Mesenchymal stem cell (in vitro differentiated cells and primary cell): ENCODE results near the gene PIK3CA.
"Not testable (repeated sequence)": the region's sequence is repeated elsewhere in the genome, so short reads cannot be mapped to it uniquely, and the experiment has no call there.

ENCODE experiments used
- DNase-seq: peaks from one replicate; pipeline ENCODE4 v3.0.0-alpha.2; 2013
- H2AFZ ChIP-seq: one replicate; pipeline ENCODE4 v1.6.1; 2013; ENCODE audit warnings: low read depth, mild to moderate bottlenecking, control low read depth, inconsistent platforms, low read length, moderate library complexity
- H2AK5ac ChIP-seq: 2 replicates; pipeline ENCODE4 v1.6.1; 2013; ENCODE audit warnings: low read length, moderate library complexity, mild to moderate bottlenecking, inconsistent platforms; ENCODE audit not compliant: severe bottlenecking
- H2BK120ac ChIP-seq: one replicate; pipeline ENCODE4 v1.6.1; 2013; ENCODE audit warnings: low read depth, mild to moderate bottlenecking, inconsistent platforms, low read length, moderate library complexity
- H2BK12ac ChIP-seq, 2 experiments: one replicate each; pipeline ENCODE4 v1.6.1; 2013; ENCODE audit warnings: inconsistent platforms in 2 of 2, low read length in 2 of 2, mild to moderate bottlenecking in 2 of 2, moderate library complexity in 2 of 2, control low read depth in 1 of 2
- H2BK15ac ChIP-seq: one replicate; pipeline ENCODE4 v1.6.1; 2013; ENCODE audit warnings: mild to moderate bottlenecking, low read depth, inconsistent platforms; ENCODE audit not compliant: poor library complexity, severe bottlenecking
- H2BK5ac ChIP-seq: 2 replicates; pipeline ENCODE4 v1.6.1; 2013; ENCODE audit warnings: low read depth, mild to moderate bottlenecking, low read length, control low read depth, inconsistent platforms; ENCODE audit not compliant: poor library complexity, severe bottlenecking
- H3K14ac ChIP-seq, 2 experiments: one replicate each; pipeline ENCODE4 v1.6.1; 2013; ENCODE audit warnings: inconsistent platforms in 2 of 2, low read length in 2 of 2, control low read depth in 1 of 2, mild to moderate bottlenecking in 1 of 2, moderate library complexity in 1 of 2
- H3K18ac ChIP-seq, 2 experiments: one replicate each; pipeline ENCODE4 v1.6.1; 2013; ENCODE audit warnings: inconsistent platforms in 2 of 2, low read length in 2 of 2, control low read depth in 1 of 2, low read depth in 1 of 2, mild to moderate bottlenecking in 1 of 2
- H3K23ac ChIP-seq, 2 experiments: one replicate each; pipeline ENCODE4 v1.6.1; 2013; ENCODE audit warnings: inconsistent platforms in 2 of 2, low read length in 2 of 2, mild to moderate bottlenecking in 2 of 2, moderate library complexity in 2 of 2, control low read depth in 1 of 2
- H3K27ac ChIP-seq: 2 replicates; pipeline ENCODE4 v1.5.1; 2013; ENCODE audit warnings: mild to moderate bottlenecking, moderate library complexity, low read length, control low read depth, inconsistent platforms; ENCODE audit not compliant: poor library complexity, severe bottlenecking
- H3K27me3 ChIP-seq, 2 experiments: 2 replicates each; pipeline versions ENCODE4 v1.6.1 to v1.7.0; 2013; ENCODE audit warnings: low read length in 2 of 2, mild to moderate bottlenecking in 2 of 2, moderate library complexity in 2 of 2, control low read depth in 1 of 2, inconsistent platforms in 1 of 2; ENCODE audit not compliant: control insufficient read depth in 1 of 2, insufficient read depth in 1 of 2
- H3K36me3 ChIP-seq, 2 experiments: 2 replicates each; pipeline versions ENCODE4 v1.6.1 to v1.7.0; 2013; ENCODE audit warnings: low read length in 2 of 2, control low read depth in 1 of 2, inconsistent platforms in 1 of 2, low read depth in 1 of 2, mild to moderate bottlenecking in 1 of 2; ENCODE audit not compliant: insufficient read depth in 2 of 2, control insufficient read depth in 1 of 2
- H3K4ac ChIP-seq, 2 experiments: one replicate each; pipeline ENCODE4 v1.6.1; 2013; ENCODE audit warnings: inconsistent platforms in 2 of 2, low read length in 2 of 2, mild to moderate bottlenecking in 2 of 2, moderate library complexity in 2 of 2, control low read depth in 1 of 2, low read depth in 1 of 2
- H3K4me1 ChIP-seq: 2 replicates; pipeline ENCODE4 v1.6.1; 2013; ENCODE audit warnings: low read depth, low read length, control low read depth; ENCODE audit not compliant: control insufficient read depth, insufficient read depth
- H3K4me2 ChIP-seq: 2 replicates; pipeline ENCODE4 v1.6.1; 2013; ENCODE audit warnings: low read length, mild to moderate bottlenecking, inconsistent platforms; ENCODE audit not compliant: poor library complexity, severe bottlenecking
- H3K4me3 ChIP-seq, 2 experiments: 2 replicates each; pipeline versions ENCODE4 v1.5.1 to v1.7.0; 2013; ENCODE audit warnings: low read length in 2 of 2, mild to moderate bottlenecking in 2 of 2, control low read depth in 1 of 2, low read depth in 1 of 2; ENCODE audit not compliant: insufficient read depth in 1 of 2
- H3K79me1 ChIP-seq: replicated peaks from 2 replicates; pipeline ENCODE4 v1.6.1; 2013; ENCODE audit warnings: mild to moderate bottlenecking, control low read depth, low read length, inconsistent platforms; ENCODE audit not compliant: poor library complexity, severe bottlenecking
- H3K9ac ChIP-seq: 2 replicates; pipeline ENCODE4 v1.7.0; 2013; ENCODE audit warnings: mild to moderate bottlenecking, low read length, moderate library complexity
- H3K9me3 ChIP-seq: 2 replicates; pipeline ENCODE4 v1.7.0; 2013; ENCODE audit warnings: mild to moderate bottlenecking, low read length; ENCODE audit not compliant: control insufficient read depth
- H4K8ac ChIP-seq: one replicate; pipeline ENCODE4 v1.6.1; 2013; ENCODE audit warnings: inconsistent platforms, mild to moderate bottlenecking, low read length, moderate library complexity
- H4K91ac ChIP-seq: one replicate; pipeline ENCODE4 v1.6.1; 2013; ENCODE audit warnings: mild to moderate bottlenecking, low read length, inconsistent platforms
- whole genome bisulfite sequencing: methylation state at CpG from one replicate; pipeline ENCODE4 v1.1.7; 2013; ENCODE audit warnings: mixed read lengths; 5-methylcytosine and 5-hydroxymethylcytosine counted together

PIK3CA gene

GRCh38 chr3:179256813-179257212 lies 108.7 kb downstream of the PIK3CA start:
- DNase-seq, result no peak
- Histone ChIP-seq H4K8ac (no peak overlapping the region), H3K27ac (no peak overlapping the region), H3K9ac (no peak overlapping the region), H2BK12ac (no peak overlapping the region), H2BK120ac (no peak overlapping the region), H3K4me3 (no peak overlapping the region), H3K4ac (no peak overlapping the region), H2BK5ac (no peak overlapping the region), H3K4me1 (no peaks in the 10 kb centered on the region), H3K18ac (no peak overlapping the region), H3K23ac (no peak overlapping the region), H3K9me3 (no peaks in the 10 kb centered on the region), H3K36me3 (no peaks in the 10 kb centered on the region), H2AFZ (no peak overlapping the region), H2AK5ac (no peak overlapping the region), H3K4me2 (no peak overlapping the region), H3K27me3 (no peaks in the 10 kb centered on the region), H4K91ac (no peak overlapping the region), H3K79me1 (peaks cover 6% of the 10 kb centered on the region), H3K14ac (no peak overlapping the region), H2BK15ac (no peak overlapping the region)
- WGBS, result 96% methylated on average over 2 of the region's 2 CpGs

GRCh38 chr3:179257742-179258141 lies 109.6 kb downstream of the PIK3CA start:
- H3K36me3 ChIP-seq, H3K23ac ChIP-seq, H2BK12ac ChIP-seq, H3K4me3 ChIP-seq, H2AK5ac ChIP-seq, H3K27ac ChIP-seq, H3K4me1 ChIP-seq, H2BK15ac ChIP-seq, H3K18ac ChIP-seq, DNase-seq, H3K27me3 ChIP-seq, H3K14ac ChIP-seq, H2BK5ac ChIP-seq, H3K79me1 ChIP-seq, H3K4me2 ChIP-seq, H3K4ac ChIP-seq, H4K91ac ChIP-seq, H4K8ac ChIP-seq, H2BK120ac ChIP-seq, H3K9ac ChIP-seq, H3K9me3 ChIP-seq, H2AFZ ChIP-seq: not testable (repeated sequence)
- WGBS, result 99% methylated on average over 11 of the region's 11 CpGs

GRCh38 chr3:179258820-179259219 lies 110.7 kb downstream of the PIK3CA start:
- no peak overlapping the region for H3K4ac ChIP-seq
- WGBS, result 88% methylated on average over 5 of the region's 5 CpGs
- no peak overlapping the region for H3K23ac ChIP-seq
- no peaks in the 10 kb centered on the region for H3K27me3 ChIP-seq
- no peak overlapping the region for H2AFZ ChIP-seq
- no peak overlapping the region for H3K9ac ChIP-seq
- no peaks in the 10 kb centered on the region for H3K9me3 ChIP-seq
- peaks cover 3% of the 10 kb centered on the region for H3K79me1 ChIP-seq
- no peak overlapping the region for H4K8ac ChIP-seq
- no peak overlapping the region for H2BK15ac ChIP-seq
- H3K27ac ChIP-seq, result no peak overlapping the region
- H3K4me1 ChIP-seq, result no peaks in the 10 kb centered on the region
- H3K18ac ChIP-seq, result no peak overlapping the region
- H3K36me3 ChIP-seq, result no peaks in the 10 kb centered on the region
- H3K14ac ChIP-seq, result no peak overlapping the region
- no peak overlapping the region for H4K91ac ChIP-seq
- H2BK12ac ChIP-seq, result no peak overlapping the region
- H3K4me2 ChIP-seq, result no peak overlapping the region
- H3K4me3 ChIP-seq, result no peak overlapping the region
- no peak for DNase-seq
- no peak overlapping the region for H2BK120ac ChIP-seq
- H2BK5ac ChIP-seq, result no peak overlapping the region
- H2AK5ac ChIP-seq, result no peak overlapping the region

- peak overlapping the region in 1 of 2 experiments; percentile 80 for H3K4me3 ChIP-seq
- not testable (repeated sequence) for H3K79me1 ChIP-seq, DNase-seq, H2BK12ac ChIP-seq, H3K36me3 ChIP-seq, H4K8ac ChIP-seq, H3K27ac ChIP-seq, H3K18ac ChIP-seq, H3K14ac ChIP-seq, H2BK120ac ChIP-seq, H3K27me3 ChIP-seq, H3K4me2 ChIP-seq, H4K91ac ChIP-seq, H3K9me3 ChIP-seq, H2AK5ac ChIP-seq, H3K4ac ChIP-seq, H3K4me1 ChIP-seq, H2BK5ac ChIP-seq, H3K23ac ChIP-seq, H2AFZ ChIP-seq, H2BK15ac ChIP-seq
- H3K9ac ChIP-seq, result peak overlapping the region; percentile 86
- 94% methylated on average over 9 of the region's 9 CpGs for WGBS
Observed at GRCh38 chr3:179259959-179260756, 112.0 kb downstream of the PIK3CA start.
